Daoy (cell line): ENCODE measurements around the gene IL10RB. TPM values are rescaled to one million over a fixed set of nuclear protein-coding genes. Genes with fewer than 3 reads are reported as not detected.
"Not testable (repeated sequence)": the region's sequence is repeated elsewhere in the genome, so short reads cannot be mapped to it uniquely, and the experiment has no call there.

ENCODE experiments used
- DNase-seq: peaks from one replicate; pipeline ENCODE4 v3.0.0-alpha.2; 2015; ENCODE audit warnings: low read depth
- total RNA-seq: library from RNA; depleted of rRNA; stranded (reverse); fragments of >200 nt; shearing (Covaris generic); gene quantifications from 2 replicates; pipeline ENCODE4 v1.2.3, GENCODE V29; 2014

Gene IL10RB
- total RNA-seq, 1 experiment from 2014 or later: 26.5 TPM

- no peak for DNase-seq
These were observed 35.5 kb downstream of the IL10RB start for GRCh38 chr21:33301632-33302002.

GRCh38 chr21:33302055-33302454, 35.9 kb downstream of the IL10RB start:
- DNase-seq: peak; percentile 56

- DNase-seq: no peak
These were observed 36.6 kb downstream of the IL10RB start for GRCh38 chr21:33302796-33303195.

GRCh38 chr21:33305344-33305671, 39.1 kb downstream of the IL10RB start:
- DNase-seq: no peak

GRCh38 chr21:33305938-33306337, 39.8 kb downstream of the IL10RB start:
- DNase-seq: no peak

GRCh38 chr21:33308586-33309490, 42.7 kb downstream of the IL10RB start:
- no peak for DNase-seq

- no peak for DNase-seq
These were observed 43.6 kb downstream of the IL10RB start for GRCh38 chr21:33309778-33310177.

- no peak for DNase-seq
These were observed 46.0 kb downstream of the IL10RB start for GRCh38 chr21:33312121-33312520.

- DNase-seq: no peak
These were observed 47.0 kb downstream of the IL10RB start for GRCh38 chr21:33313183-33313582.

- DNase-seq: no peak
These were observed 47.4 kb downstream of the IL10RB start for GRCh38 chr21:33313611-33314010.

- DNase-seq: peak; percentile 55
These were observed 47.9 kb downstream of the IL10RB start for GRCh38 chr21:33314111-33314510.

- no peak for DNase-seq
These were observed 50.0 kb downstream of the IL10RB start for GRCh38 chr21:33315946-33316710.

- DNase-seq: no peak
These were observed 51.0 kb downstream of the IL10RB start for GRCh38 chr21:33317145-33317544.

GRCh38 chr21:33317786-33318486, 51.8 kb downstream of the IL10RB start:
- no peak for DNase-seq

- not testable (repeated sequence) for DNase-seq
These were observed 54.8 kb downstream of the IL10RB start for GRCh38 chr21:33321005-33321404.

GRCh38 chr21:33323610-33324009, 57.4 kb downstream of the IL10RB start:
- not testable (repeated sequence) for DNase-seq

GRCh38 chr21:33324291-33325221, 58.4 kb downstream of the IL10RB start, which contains the start of gene IFNAR1:
TSS of gene IFNAR1 (plus strand) at chr21:33324970. CDS start at chr21:33325056, 86 bp downstream.
- peak; percentile 100 for DNase-seq

- DNase-seq: peak; percentile 71
These were observed 59.3 kb downstream of the IL10RB start for GRCh38 chr21:33325222-33326067.

- DNase-seq: no peak
These were observed 61.2 kb downstream of the IL10RB start for GRCh38 chr21:33327326-33327725.

GRCh38 chr21:33327792-33328433, 61.7 kb downstream of the IL10RB start:
- no peak for DNase-seq
